ENCODE results near the gene SNCB.

SNCB gene

DNA sequence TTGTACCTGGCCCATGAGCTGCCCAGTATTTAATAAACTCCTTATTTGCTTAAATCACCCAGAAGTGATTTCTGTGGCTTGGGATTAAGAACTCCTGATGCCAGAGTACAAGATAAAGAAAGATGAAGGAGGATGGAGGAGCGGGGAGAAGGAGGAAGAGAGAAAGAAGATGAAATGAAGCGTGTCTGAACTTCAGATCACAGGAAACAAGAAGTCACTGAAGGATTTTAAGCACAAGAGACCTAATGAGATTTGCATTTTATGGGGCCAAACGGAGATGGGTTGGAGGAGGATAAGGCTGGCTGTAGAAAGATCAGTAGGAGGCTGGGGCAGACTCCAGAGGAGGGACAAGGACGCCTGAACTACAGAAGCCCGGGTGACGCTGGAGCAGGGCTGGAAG, 3.3 kb upstream of the SNCB start:
- H3K4me3 Mint-ChIP-seq, result no peak overlapping the region
- H3K27me3 Mint-ChIP-seq, result peaks cover 60% of the 10 kb centered on the region
- no peaks in the 10 kb centered on the region for H3K36me3 Mint-ChIP-seq (ENCODE audit: insufficient read depth)
- ATAC-seq (replicated peaks; ENCODE audit: extremely low read depth, poor library complexity, severe bottlenecking) (no peak), DNase-seq (ENCODE audit: low spot score in 2 of 2) (no peak)
- H3K27ac Mint-ChIP-seq (ENCODE audit: low read depth), result no peak overlapping the region
- no peaks in the 10 kb centered on the region for H3K9me3 Mint-ChIP-seq
- H3K4me1 Mint-ChIP-seq, result peaks cover 10% of the 10 kb centered on the region

DNA sequence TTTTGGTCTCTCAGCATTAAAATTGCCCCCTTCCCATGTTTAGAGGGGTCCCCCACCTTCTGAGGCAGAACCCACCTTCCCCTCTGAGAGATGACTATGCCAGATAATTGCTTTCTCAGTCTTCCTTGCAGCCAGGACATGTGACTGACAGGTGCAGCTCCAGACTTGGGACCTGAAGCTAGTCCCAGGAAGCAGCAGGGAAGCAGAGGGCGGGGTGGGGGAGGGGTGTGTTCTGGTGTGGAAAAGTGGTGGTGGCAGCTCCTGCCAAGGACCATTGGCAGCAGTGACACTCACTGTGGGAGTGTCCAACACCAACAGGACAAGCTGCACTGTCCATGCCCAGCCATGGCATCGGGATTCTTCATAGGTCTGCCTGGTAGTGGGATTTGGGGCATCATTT, 2.4 kb upstream of the SNCB start:
- Mint-ChIP-seq H3K4me3 (no peak overlapping the region), H3K27me3 (peaks cover 68% of the 10 kb centered on the region), H3K36me3 (ENCODE audit: insufficient read depth) (no peaks in the 10 kb centered on the region), H3K4me1 (peaks cover 10% of the 10 kb centered on the region), H3K27ac (ENCODE audit: low read depth) (no peak overlapping the region), H3K9me3 (no peaks in the 10 kb centered on the region)
- ATAC-seq (replicated peaks; ENCODE audit: extremely low read depth, poor library complexity, severe bottlenecking), result no peak
- DNase-seq (ENCODE audit: low spot score in 2 of 2), result no peak

DNA sequence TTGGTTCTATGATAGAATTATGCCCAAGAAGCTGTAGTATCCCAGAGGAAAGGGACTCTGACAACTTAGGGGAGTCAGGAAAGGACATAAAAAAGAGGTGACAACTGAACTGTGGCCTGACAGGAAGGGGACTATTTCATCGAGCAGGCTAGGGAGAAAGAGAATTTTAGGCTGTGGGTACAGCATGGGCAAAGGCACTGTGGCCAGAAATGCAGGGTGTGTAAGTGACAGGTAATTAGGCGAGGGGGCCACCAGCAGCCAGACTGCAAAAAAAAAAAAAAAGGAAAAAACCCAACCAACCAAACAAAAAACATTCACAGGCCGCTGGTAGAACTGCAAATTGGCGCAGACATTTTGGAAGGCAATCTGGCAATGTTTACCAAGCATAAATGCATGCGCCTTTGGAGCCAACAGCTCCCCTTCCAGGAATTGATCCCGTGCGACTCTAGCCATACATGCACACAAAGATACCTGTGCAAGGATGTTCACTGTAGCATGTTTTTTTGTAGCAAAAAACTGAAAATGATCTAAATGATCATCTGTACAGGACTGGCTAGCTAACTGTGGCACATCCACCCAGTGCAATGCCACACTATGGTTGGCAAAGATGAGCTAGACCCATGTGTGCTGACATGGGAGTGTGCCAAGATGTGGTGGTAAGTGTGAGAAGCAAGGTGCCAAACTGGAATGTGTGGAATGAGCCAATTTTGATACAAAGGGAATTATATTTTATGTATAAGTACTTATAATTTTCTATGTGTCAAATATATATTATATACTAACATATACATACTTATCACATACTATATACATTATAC, 1.3 kb upstream of the SNCB start:
- no peak overlapping the region for H3K4me3 Mint-ChIP-seq
- H3K27ac Mint-ChIP-seq (ENCODE audit: low read depth), result no peak overlapping the region
- no peaks in the 10 kb centered on the region for H3K36me3 Mint-ChIP-seq (ENCODE audit: insufficient read depth)
- H3K9me3 Mint-ChIP-seq, result no peaks in the 10 kb centered on the region
- H3K4me1 Mint-ChIP-seq, result peaks cover 10% of the 10 kb centered on the region
- DNase-seq (ENCODE audit: low spot score in 2 of 2) (no peak), ATAC-seq (replicated peaks; ENCODE audit: extremely low read depth, poor library complexity, severe bottlenecking) (no peak)
- H3K27me3 Mint-ChIP-seq, result peaks cover 72% of the 10 kb centered on the region

DNA sequence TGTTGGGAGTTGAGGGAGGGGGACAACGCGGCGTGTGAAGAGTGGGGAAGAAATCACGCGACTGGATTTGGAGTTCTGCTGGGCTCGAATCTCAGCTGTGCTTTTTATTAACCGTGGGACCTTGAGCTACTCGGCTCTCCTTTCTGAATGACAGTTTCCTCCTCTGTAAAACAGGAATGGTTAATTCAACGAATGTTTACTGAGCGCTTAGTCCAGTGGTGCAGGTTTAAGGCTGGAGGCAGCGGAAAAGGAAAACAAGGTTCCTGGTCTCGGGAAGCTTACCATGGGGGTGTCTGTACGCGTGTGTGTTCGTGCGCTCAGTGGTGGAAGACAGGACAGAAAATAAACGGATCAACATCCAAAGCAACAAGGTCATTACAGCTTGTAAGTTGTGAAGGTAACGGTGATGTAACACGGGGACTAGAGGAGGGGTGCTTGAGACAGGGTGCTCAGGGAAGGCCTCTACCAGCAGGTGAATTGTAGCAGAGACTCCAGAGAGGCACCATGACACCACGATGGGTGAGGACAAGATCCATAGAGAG, 418 bp upstream of the SNCB start:
- Mint-ChIP-seq H3K36me3 (ENCODE audit: insufficient read depth) (no peaks in the 10 kb centered on the region), H3K9me3 (no peaks in the 10 kb centered on the region), H3K27me3 (peaks cover 74% of the 10 kb centered on the region), H3K27ac (ENCODE audit: low read depth) (no peak overlapping the region), H3K4me1 (peaks cover 10% of the 10 kb centered on the region), H3K4me3 (peak overlapping the region; percentile 21)
- DNase-seq (ENCODE audit: low spot score in 2 of 2), result no peak
- no peak for ATAC-seq (replicated peaks; ENCODE audit: extremely low read depth, poor library complexity, severe bottlenecking)

GRCh38 chr5:176629317-176629852, 949 bp downstream of the SNCB start:
- H3K27ac Mint-ChIP-seq (ENCODE audit: low read depth), result no peak overlapping the region
- peaks cover 70% of the 10 kb centered on the region for H3K27me3 Mint-ChIP-seq
- DNase-seq (ENCODE audit: low spot score in 2 of 2), result no peak
- no peaks in the 10 kb centered on the region for H3K36me3 Mint-ChIP-seq (ENCODE audit: insufficient read depth)
- no peak overlapping the region for H3K4me3 Mint-ChIP-seq
- no peaks in the 10 kb centered on the region for H3K9me3 Mint-ChIP-seq
- ATAC-seq (replicated peaks; ENCODE audit: extremely low read depth, poor library complexity, severe bottlenecking), result no peak
- H3K4me1 Mint-ChIP-seq, result peaks cover 10% of the 10 kb centered on the region

- peaks cover 69% of the 10 kb centered on the region for H3K27me3 Mint-ChIP-seq
- H3K4me1 Mint-ChIP-seq, result peaks cover 6% of the 10 kb centered on the region
- H3K4me3 Mint-ChIP-seq, result no peak overlapping the region
- ATAC-seq (replicated peaks; ENCODE audit: extremely low read depth, poor library complexity, severe bottlenecking) (no peak), DNase-seq (ENCODE audit: low spot score in 2 of 2) (no peak)
- H3K9me3 Mint-ChIP-seq, result no peaks in the 10 kb centered on the region
- no peaks in the 10 kb centered on the region for H3K36me3 Mint-ChIP-seq (ENCODE audit: insufficient read depth)
- H3K27ac Mint-ChIP-seq (ENCODE audit: low read depth), result no peak overlapping the region
These were observed 1.7 kb downstream of the SNCB start for GRCh38 chr5:176628406-176629228.

- H3K4me3 Mint-ChIP-seq, result no peak overlapping the region
- H3K27ac Mint-ChIP-seq (ENCODE audit: low read depth), result no peak overlapping the region
- H3K4me1 Mint-ChIP-seq, result peaks cover 5% of the 10 kb centered on the region
- H3K36me3 Mint-ChIP-seq (ENCODE audit: insufficient read depth), result no peaks in the 10 kb centered on the region
- ATAC-seq (replicated peaks; ENCODE audit: extremely low read depth, poor library complexity, severe bottlenecking) (no peak), DNase-seq (ENCODE audit: low spot score in 2 of 2) (no peak)
- H3K9me3 Mint-ChIP-seq, result no peaks in the 10 kb centered on the region
- peaks cover 62% of the 10 kb centered on the region for H3K27me3 Mint-ChIP-seq
These were observed 2.8 kb downstream of the SNCB start for GRCh38 chr5:176627582-176627981.

DNA sequence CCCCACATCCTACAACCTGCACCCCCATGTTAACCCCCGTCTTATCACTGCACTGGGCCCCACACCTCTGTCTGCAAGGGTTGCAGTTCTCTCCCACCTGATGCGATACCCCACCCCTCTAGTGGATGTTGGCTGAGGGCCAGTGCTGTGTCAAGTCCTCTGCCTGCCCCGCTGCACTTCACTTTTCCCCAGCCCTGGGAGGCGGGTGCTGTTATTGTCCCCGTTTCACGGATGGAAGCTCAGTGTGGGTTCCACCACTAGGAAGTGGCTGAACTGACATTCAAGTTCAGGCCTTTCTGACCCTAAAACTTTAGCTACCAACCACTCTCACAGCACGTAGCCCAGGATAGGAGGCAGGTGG, 3.5 kb downstream of the SNCB start:
- ATAC-seq (replicated peaks; ENCODE audit: extremely low read depth, poor library complexity, severe bottlenecking), result no peak
- no peaks in the 10 kb centered on the region for H3K36me3 Mint-ChIP-seq (ENCODE audit: insufficient read depth)
- H3K9me3 Mint-ChIP-seq, result no peaks in the 10 kb centered on the region
- no peak overlapping the region for H3K27ac Mint-ChIP-seq (ENCODE audit: low read depth)
- no peak for DNase-seq (ENCODE audit: low spot score in 2 of 2)
- peaks cover 5% of the 10 kb centered on the region for H3K4me1 Mint-ChIP-seq
- H3K27me3 Mint-ChIP-seq, result peaks cover 69% of the 10 kb centered on the region
- H3K4me3 Mint-ChIP-seq, result no peak overlapping the region

DNA sequence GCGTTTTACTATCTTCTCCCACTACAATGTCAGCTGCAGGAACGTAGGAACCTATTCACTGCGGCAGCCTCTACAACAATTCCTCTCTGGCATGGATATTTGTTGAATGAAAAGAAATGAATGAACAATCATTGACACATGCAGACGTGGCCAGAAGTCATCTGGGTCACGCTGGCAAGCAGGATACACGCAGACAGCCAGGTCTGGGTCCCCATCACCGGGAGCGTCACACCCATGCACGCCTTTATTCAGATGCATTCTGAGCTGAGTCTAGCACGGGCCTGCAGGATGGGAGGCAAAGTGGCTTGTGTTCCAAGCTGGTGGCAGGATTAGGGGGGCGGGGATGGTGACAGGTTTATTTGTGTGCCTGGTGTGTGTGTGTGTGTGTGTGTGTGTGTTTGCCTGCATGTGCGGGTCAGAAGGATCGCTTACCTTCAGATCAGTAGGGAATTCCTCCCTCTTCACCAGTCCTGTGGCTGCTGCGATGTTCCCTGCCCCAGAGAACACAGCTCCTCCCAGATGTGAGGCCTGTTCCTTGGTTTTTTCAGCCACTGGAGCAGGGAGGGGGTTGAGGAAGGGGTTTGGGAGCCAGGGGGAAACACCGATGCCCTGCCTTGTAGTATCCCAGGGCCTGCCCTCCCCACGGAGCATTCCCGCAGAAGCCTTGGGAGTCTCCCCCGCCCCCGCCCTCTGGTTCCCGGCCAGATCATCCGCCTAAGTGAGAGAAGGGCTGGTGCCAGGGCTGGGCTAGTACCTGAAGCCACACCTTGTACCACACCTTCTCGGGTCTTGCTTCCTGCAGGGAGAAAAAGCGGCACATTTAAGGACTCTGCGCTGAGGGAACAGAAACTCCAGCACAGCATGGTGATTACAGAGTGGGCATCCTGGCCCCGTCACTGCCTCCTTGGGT, 4.1 kb downstream of the SNCB start:
- no peak for DNase-seq (ENCODE audit: low spot score in 2 of 2)
- H3K4me1 Mint-ChIP-seq, result peaks cover 5% of the 10 kb centered on the region
- H3K4me3 Mint-ChIP-seq, result no peak overlapping the region
- peaks cover 69% of the 10 kb centered on the region for H3K27me3 Mint-ChIP-seq
- H3K36me3 Mint-ChIP-seq (ENCODE audit: insufficient read depth), result no peaks in the 10 kb centered on the region
- no peaks in the 10 kb centered on the region for H3K9me3 Mint-ChIP-seq
- no peak for ATAC-seq (replicated peaks; ENCODE audit: extremely low read depth, poor library complexity, severe bottlenecking)
- H3K27ac Mint-ChIP-seq (ENCODE audit: low read depth), result no peak overlapping the region

DNA sequence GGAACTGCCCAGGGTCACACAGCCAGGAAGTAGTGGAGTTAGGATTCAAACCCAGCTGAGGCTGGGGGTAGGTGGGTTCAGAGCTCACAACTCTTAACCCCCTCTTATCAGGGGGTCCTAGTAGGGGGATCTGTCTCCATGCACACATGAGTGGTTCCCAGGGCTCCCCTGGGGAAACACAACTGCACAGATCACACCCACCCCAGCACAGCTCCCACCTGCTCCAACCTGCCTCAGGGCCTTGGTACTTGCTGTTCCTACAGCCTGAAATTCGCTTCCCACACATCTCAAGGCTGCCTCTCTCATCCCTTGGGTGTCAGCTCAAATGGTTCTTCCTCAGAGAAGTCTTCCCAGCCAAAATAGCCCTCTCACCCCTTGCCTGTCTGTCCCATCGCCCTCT, 4.8 kb downstream of the SNCB start:
- DNase-seq (ENCODE audit: low spot score in 2 of 2) (no peak), ATAC-seq (replicated peaks; ENCODE audit: extremely low read depth, poor library complexity, severe bottlenecking) (no peak)
- Mint-ChIP-seq H3K4me3 (no peak overlapping the region), H3K27ac (ENCODE audit: low read depth) (no peak overlapping the region), H3K36me3 (ENCODE audit: insufficient read depth) (no peaks in the 10 kb centered on the region), H3K9me3 (no peaks in the 10 kb centered on the region), H3K27me3 (peaks cover 69% of the 10 kb centered on the region), H3K4me1 (peaks cover 2% of the 10 kb centered on the region)

GRCh38 chr5:176624938-176625337, 5.4 kb downstream of the SNCB start:
- no peak overlapping the region for H3K27ac Mint-ChIP-seq (ENCODE audit: low read depth)

GRCh38 chr5:176624142-176624541, 6.2 kb downstream of the SNCB start:
- Mint-ChIP-seq H3K36me3 (ENCODE audit: insufficient read depth) (peaks cover 3% of the 10 kb centered on the region), H3K27ac (ENCODE audit: low read depth) (no peak overlapping the region), H3K4me3 (no peak overlapping the region), H3K9me3 (no peaks in the 10 kb centered on the region), H3K4me1 (peaks cover 7% of the 10 kb centered on the region), H3K27me3 (peaks cover 74% of the 10 kb centered on the region)
- DNase-seq (ENCODE audit: low spot score in 2 of 2) (no peak), ATAC-seq (replicated peaks; ENCODE audit: extremely low read depth, poor library complexity, severe bottlenecking) (no peak)

More at GRCh38 chr5:176624938-176625337, 5.4 kb downstream of the SNCB start:
- Mint-ChIP-seq H3K36me3 (ENCODE audit: insufficient read depth) (peaks cover 3% of the 10 kb centered on the region), H3K27me3 (peaks cover 72% of the 10 kb centered on the region), H3K4me3 (no peak overlapping the region), H3K4me1 (peaks cover 7% of the 10 kb centered on the region), H3K9me3 (no peaks in the 10 kb centered on the region)
- ATAC-seq (replicated peaks; ENCODE audit: extremely low read depth, poor library complexity, severe bottlenecking) (no peak), DNase-seq (ENCODE audit: low spot score in 2 of 2) (no peak)
